Lower leg skin (tissue), 3 donors: ENCODE results near the gene PDZD8.

ENCODE experiments used
- CTCF ChIP-seq, 3 donors: fragments of 450-650 bp; IDR thresholded peaks; one replicate each; pipeline ENCODE4 v1.5.1; 2016; ENCODE audit warnings: antibody characterized with exemption in 3 of 3, mild to moderate bottlenecking in 3 of 3, moderate library complexity in 2 of 3
- POLR2A ChIP-seq, 2 donors: fragments of 450-650 bp; IDR thresholded peaks; one replicate each; pipeline ENCODE4 v1.6.1; 2016 to 2017; ENCODE audit warnings: antibody characterized with exemption in 2 of 2, mild to moderate bottlenecking in 1 of 2, moderate library complexity in 1 of 2

- TF ChIP-seq CTCF (IDR thresholded peaks at IDR 0.05) (no peak), POLR2A (IDR thresholded peaks at IDR 0.05) (no peak)
Measured at GRCh38 chr10:117364110-117364960, 10.9 kb downstream of the PDZD8 start.
